Endothelial cell of umbilical vein (primary cell): Measurements from ENCODE around the gene CENATAC. TPM values are rescaled to one million over a fixed set of nuclear protein-coding genes. Genes with fewer than 3 reads are reported as not detected.

ENCODE experiments used
- BruUV-seq: library from RNA; stranded (reverse); fragments of 400-500 nt; replicated peaks from 2 replicates; lab custom pipeline; 2021; lab: Mats Ljungman, UMichigan
- CTCF ChIA-PET: fragments of 300-600, 350-600 bp; sonication (Branson Sonifier 250); formaldehyde crosslinking; loops from one replicate; lab custom pipeline; 2021; ENCODE audit warnings: antibody characterized with exemption, inconsistent platforms; lab: Charles Lee
- POLR2A ChIA-PET: fragments of 300-600, 350-600 bp; sonication (Branson Sonifier 250); formaldehyde crosslinking; loops from one replicate; lab custom pipeline; 2021; ENCODE audit warnings: antibody characterized with exemption, inconsistent platforms; lab: Charles Lee
- DNase-seq: peaks from one replicate; pipeline ENCODE4 v3.0.0-alpha.2; 2011; ENCODE audit warnings: low read depth, low spot score
- FAIRE-seq: peaks from 2 replicates; lab custom pipeline; 2011; peaks lifted over from hg19 to GRCh38; lab: Jason Lieb, UNC
- H2AFZ ChIP-seq: 2 replicates; pipeline ENCODE4 v1.6.0; 2012; ENCODE audit warnings: low read depth, low read length, control low read depth, inconsistent platforms
- H3K27ac ChIP-seq: 2 replicates; pipeline ENCODE4 v1.5.1; 2011; ENCODE audit warnings: low read depth, mild to moderate bottlenecking, control low read depth, low read length, moderate library complexity; ENCODE audit not compliant: insufficient read depth
- H3K27me3 ChIP-seq, 2 experiments: 2 replicates each; pipeline versions ENCODE4 v1.6.0 to v1.6.1; 2011; ENCODE audit warnings: low read length in 2 of 2, mixed read lengths in 1 of 2; ENCODE audit not compliant: control insufficient read depth in 2 of 2, insufficient read depth in 2 of 2
- H3K36me3 ChIP-seq, 2 experiments: 2 replicates in 1 of 2; 3 replicates in 1 of 2; pipeline ENCODE4 v1.5.1; 2011; ENCODE audit warnings: low read length in 2 of 2, mild to moderate bottlenecking in 1 of 2, moderate library complexity in 1 of 2; ENCODE audit not compliant: control insufficient read depth in 2 of 2, insufficient read depth in 2 of 2; ENCODE audit errors: extremely low read depth in 1 of 2
- H3K4me1 ChIP-seq: 3 replicates; pipeline ENCODE4 v1.5.1; 2011; ENCODE audit warnings: mild to moderate bottlenecking, low read length; ENCODE audit not compliant: control insufficient read depth, insufficient read depth; ENCODE audit errors: extremely low read depth
- H3K4me2 ChIP-seq: 2 replicates; pipeline ENCODE4 v1.6.1; 2011; ENCODE audit warnings: low read length, control low read depth, mixed read lengths; ENCODE audit not compliant: insufficient read depth
- H3K4me3 ChIP-seq, 3 experiments: fragments of 200-600 bp in 1 of 3; sonication (generic), shearing (Covaris generic) in 1 of 3; replicated peaks in 1 of 3; 2 replicates each; pipeline ENCODE4 v1.5.1; 2011 to 2016; ENCODE audit warnings: control low read depth in 3 of 3, low read length in 3 of 3, mild to moderate bottlenecking in 2 of 3, inconsistent platforms in 1 of 3, low read depth in 1 of 3, moderate library complexity in 1 of 3; ENCODE audit not compliant: insufficient read depth in 1 of 3
- H3K79me2 ChIP-seq: 2 replicates; pipeline ENCODE4 v1.6.0; 2012; ENCODE audit warnings: low read length, inconsistent platforms; ENCODE audit not compliant: control insufficient read depth, insufficient read depth
- H3K9ac ChIP-seq: replicated peaks from 2 replicates; pipeline ENCODE3; 2011; ENCODE audit warnings: low read length, control low read depth; ENCODE audit not compliant: insufficient read depth; ENCODE audit errors: extremely low read depth
- H3K9me1 ChIP-seq: replicated peaks from 3 replicates; pipeline ENCODE4 v1.6.0; 2011; ENCODE audit warnings: mild to moderate bottlenecking, low read length; ENCODE audit not compliant: control insufficient read depth, insufficient read depth; ENCODE audit errors: extremely low read depth
- H3K9me3 ChIP-seq: replicated peaks from 2 replicates; pipeline ENCODE4 v1.5.1; 2012; ENCODE audit warnings: low read length, inconsistent platforms; ENCODE audit not compliant: control insufficient read depth, insufficient read depth
- H4K20me1 ChIP-seq: replicated peaks from 2 replicates; pipeline ENCODE3; 2011; ENCODE audit warnings: mild to moderate bottlenecking, low read length; ENCODE audit not compliant: control insufficient read depth, insufficient read depth; ENCODE audit errors: extremely low read depth
- EZH2 ChIP-seq: IDR thresholded peaks from 2 replicates; pipeline ENCODE4 v1.6.1; 2012; ENCODE audit warnings: borderline replicate concordance, low read depth, mild to moderate bottlenecking, moderate library complexity, low read length, inconsistent platforms; ENCODE audit not compliant: severe bottlenecking
- FOS ChIP-seq: IDR thresholded peaks from 2 replicates; pipeline ENCODE4 v1.6.1; 2011; ENCODE audit warnings: mild to moderate bottlenecking, low read length, moderate library complexity, borderline replicate concordance; ENCODE audit not compliant: insufficient read depth
- GATA2 ChIP-seq: IDR thresholded peaks from 2 replicates; pipeline ENCODE4 v1.7.0; 2011; ENCODE audit warnings: low read depth, mild to moderate bottlenecking, moderate library complexity, mixed read lengths, low read length; ENCODE audit not compliant: insufficient read length, insufficient read depth
- JUN ChIP-seq: IDR thresholded peaks from 2 replicates; pipeline ENCODE4 v1.6.1; 2011; ENCODE audit warnings: borderline replicate concordance, low read depth; ENCODE audit not compliant: insufficient read length, insufficient read depth
- MYC ChIP-seq: IDR thresholded peaks from one replicate; pipeline ENCODE4 v1.6.1; 2011; ENCODE audit warnings: mild to moderate bottlenecking, low read depth, low read length
- POLR2A ChIP-seq: IDR thresholded peaks from 2 replicates; pipeline ENCODE4 v1.6.1; 2012; ENCODE audit warnings: low read depth, mild to moderate bottlenecking, control low read depth, low read length
- POLR2AphosphoS5 ChIP-seq: IDR thresholded peaks from 2 replicates; pipeline ENCODE4 v1.6.1; 2012; ENCODE audit warnings: low read depth, mild to moderate bottlenecking, control low read depth, low read length, moderate library complexity; ENCODE audit not compliant: insufficient read depth
- dilution Hi-C: fragments of 300-500 bp; cut with MboI; formaldehyde crosslinking; loops from one replicate; pipeline ENCODE4 v1.15.0; 2019; ENCODE audit warnings: low sequenced_read_pairs; ENCODE audit not compliant: extremely low pct_ligation_motif_present
- intact Hi-C: fragments of 100-400 bp; cut with micrococcal nuclease; formaldehyde crosslinking; loops from one replicate; pipeline ENCODE4 v1.10.0; 2022
- polyA plus RNA-seq, 4 experiments: library from polyadenylated mRNA; depleted of rRNA in 3 of 4; stranded (reverse) in 3 of 4; unstranded in 1 of 4; fragments of >200 nt; gene quantifications; 2 replicates each; pipeline versions ENCODE4 v1.2.1 to v1.2.3, GENCODE V29; 2011 to 2012; ENCODE audit warnings: missing spikeins in 1 of 4
- total RNA-seq: library from RNA; stranded (reverse); gene quantifications from 2 replicates; pipeline ENCODE4 v1.2.3, GENCODE V29; 2021
- TF ChIP-seq, protein P1 (sequence below), 2 donors: IDR thresholded peaks; 1 replicate in 1 of 2; 2 replicates in 1 of 2; pipeline ENCODE4 v1.5.1; 2011; ENCODE audit warnings: low read length in 2 of 2, mild to moderate bottlenecking in 2 of 2, moderate library complexity in 2 of 2, control low read depth in 1 of 2, inconsistent platforms in 1 of 2, low read depth in 1 of 2; ENCODE audit not compliant: insufficient read depth in 1 of 2; ENCODE audit errors: extremely low read depth in 1 of 2

Gene CENATAC
- total and polyA plus RNA-seq, 2 donors (not counting 3 experiments of a cell fraction or from before 2014, with no cell fraction given), result 14.2 to 41.8 TPM

DNA sequence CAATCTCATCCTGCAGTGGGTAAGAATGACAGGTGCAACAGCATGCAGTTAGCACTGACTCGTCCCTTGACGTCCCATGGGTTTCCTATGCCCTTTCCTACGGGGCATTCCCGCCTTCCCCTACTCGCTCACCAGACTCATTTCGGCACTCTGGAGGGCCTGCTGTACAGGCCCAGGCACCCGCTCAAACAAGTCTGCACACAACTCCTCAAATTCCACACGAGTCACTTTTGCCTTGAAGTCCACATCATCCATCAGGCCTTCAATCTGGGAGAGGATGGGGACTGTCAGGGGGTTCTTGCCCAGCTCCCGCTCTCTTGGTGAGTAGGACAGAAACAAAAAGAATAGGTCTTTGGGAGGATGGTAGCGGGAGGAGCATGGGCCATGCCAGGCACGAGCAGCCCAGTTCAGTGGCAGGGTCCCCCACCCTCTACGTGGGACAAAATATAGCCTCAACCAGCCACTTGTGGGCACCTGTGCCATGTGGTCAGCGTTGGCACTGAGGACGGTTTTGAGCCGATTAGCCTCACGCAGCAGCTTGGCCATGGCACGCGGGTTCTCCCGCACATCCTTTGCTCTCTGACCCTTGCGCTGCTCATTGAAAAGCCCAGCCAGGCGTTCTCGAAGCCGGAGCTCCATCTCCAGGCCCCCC lies 54.4 kb downstream of the CENATAC start:
- Histone ChIP-seq H3K9ac (no peak overlapping the region), H3K27ac (no peak overlapping the region), H3K27me3 (no peaks in the 10 kb centered on the region), H3K4me2 (no peak overlapping the region), H3K4me1 (peaks cover 9% of the 10 kb centered on the region), H3K9me1 (no peaks in the 10 kb centered on the region), H3K4me3 (no peak overlapping the region), H3K36me3 (peaks cover 27 to 68% of the 10 kb centered on the region in 2 experiments), H4K20me1 (no peaks in the 10 kb centered on the region), H2AFZ (no peak overlapping the region), H3K9me3 (no peaks in the 10 kb centered on the region), H3K79me2 (peaks cover 19% of the 10 kb centered on the region)
- TF ChIP-seq FOS (no peak), GATA2 (no peak), POLR2A (no peak), POLR2AphosphoS5 (no peak), EZH2 (no peak), MYC (no peak), JUN (no peak)
- TF ChIP-seq, protein P1, sequence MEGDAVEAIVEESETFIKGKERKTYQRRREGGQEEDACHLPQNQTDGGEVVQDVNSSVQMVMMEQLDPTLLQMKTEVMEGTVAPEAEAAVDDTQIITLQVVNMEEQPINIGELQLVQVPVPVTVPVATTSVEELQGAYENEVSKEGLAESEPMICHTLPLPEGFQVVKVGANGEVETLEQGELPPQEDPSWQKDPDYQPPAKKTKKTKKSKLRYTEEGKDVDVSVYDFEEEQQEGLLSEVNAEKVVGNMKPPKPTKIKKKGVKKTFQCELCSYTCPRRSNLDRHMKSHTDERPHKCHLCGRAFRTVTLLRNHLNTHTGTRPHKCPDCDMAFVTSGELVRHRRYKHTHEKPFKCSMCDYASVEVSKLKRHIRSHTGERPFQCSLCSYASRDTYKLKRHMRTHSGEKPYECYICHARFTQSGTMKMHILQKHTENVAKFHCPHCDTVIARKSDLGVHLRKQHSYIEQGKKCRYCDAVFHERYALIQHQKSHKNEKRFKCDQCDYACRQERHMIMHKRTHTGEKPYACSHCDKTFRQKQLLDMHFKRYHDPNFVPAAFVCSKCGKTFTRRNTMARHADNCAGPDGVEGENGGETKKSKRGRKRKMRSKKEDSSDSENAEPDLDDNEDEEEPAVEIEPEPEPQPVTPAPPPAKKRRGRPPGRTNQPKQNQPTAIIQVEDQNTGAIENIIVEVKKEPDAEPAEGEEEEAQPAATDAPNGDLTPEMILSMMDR (IDR thresholded peaks at IDR 0.05; ENCODE audit: extremely low read depth in 1 of 2, insufficient read depth in 1 of 2, low read depth in 1 of 2, low read length in 2 of 2), result no peak
- BruUV-seq, result no TSS peak
- no peak for FAIRE-seq
- dilution Hi-C loops (no loop called here), intact Hi-C loops (no loop called here)
- ChIA-PET POLR2A (no interaction called here), CTCF (no interaction called here)
- no peak for DNase-seq
